Smooth muscle cell of the brain vasculature (primary cell): ENCODE measurements around the gene DDI2.
"Not testable (repeated sequence)": the region's sequence is repeated elsewhere in the genome, so short reads cannot be mapped to it uniquely, and the experiment has no call there.

Source experiments
- DNase-seq: peaks from one replicate; pipeline ENCODE4 v3.0.0-alpha.2; 2012; ENCODE audit warnings: low read depth, low spot score

The DDI2 gene

DNA sequence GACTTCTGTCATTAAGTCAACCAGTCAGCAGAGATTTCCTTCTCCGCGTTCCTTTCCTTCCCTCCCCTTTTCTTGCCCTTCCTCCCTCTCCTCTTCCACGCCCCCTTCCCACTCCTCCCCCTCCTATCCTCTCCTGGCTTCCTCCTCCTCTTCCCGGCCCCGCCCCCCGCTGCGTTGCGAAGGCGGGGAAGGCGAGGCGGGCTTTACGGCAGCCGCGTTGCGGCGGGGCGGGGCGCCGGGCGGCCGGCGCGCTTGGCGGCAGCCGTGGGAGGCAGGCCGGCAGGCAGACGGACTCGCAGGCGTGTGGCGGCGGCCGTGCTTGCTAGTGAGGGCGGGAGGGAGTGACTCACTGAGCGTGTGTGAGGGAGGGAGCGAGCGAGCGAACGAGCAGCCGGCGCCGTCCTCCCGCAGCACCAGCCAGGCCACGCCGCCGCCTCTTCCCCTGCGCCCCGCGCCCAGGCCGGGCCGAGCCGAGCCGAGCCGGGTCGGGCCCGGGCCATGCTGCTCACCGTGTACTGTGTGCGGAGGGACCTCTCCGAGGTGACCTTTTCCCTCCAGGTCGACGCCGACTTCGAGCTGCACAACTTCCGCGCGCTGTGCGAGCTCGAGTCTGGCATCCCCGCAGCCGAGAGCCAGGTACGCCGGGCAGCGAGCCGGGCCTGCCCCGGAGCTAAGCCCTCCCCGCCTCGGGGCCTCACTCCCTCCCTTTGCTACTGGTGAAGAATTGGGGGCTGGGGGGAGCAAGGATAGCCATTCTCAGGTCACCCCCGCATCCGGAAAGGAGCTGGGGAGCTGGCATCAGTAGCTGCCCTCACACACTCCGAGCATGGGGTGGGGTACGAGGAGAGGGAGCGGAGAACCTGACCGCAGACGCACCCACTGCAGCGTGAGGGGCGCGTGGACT lies at the start of gene DDI2:
TSS of gene DDI2 (plus strand) at position 286 of the 904 bp plus-strand sequence. CDS start at position 499, 213 bp downstream.
- peak; percentile 92 for DNase-seq

DNA sequence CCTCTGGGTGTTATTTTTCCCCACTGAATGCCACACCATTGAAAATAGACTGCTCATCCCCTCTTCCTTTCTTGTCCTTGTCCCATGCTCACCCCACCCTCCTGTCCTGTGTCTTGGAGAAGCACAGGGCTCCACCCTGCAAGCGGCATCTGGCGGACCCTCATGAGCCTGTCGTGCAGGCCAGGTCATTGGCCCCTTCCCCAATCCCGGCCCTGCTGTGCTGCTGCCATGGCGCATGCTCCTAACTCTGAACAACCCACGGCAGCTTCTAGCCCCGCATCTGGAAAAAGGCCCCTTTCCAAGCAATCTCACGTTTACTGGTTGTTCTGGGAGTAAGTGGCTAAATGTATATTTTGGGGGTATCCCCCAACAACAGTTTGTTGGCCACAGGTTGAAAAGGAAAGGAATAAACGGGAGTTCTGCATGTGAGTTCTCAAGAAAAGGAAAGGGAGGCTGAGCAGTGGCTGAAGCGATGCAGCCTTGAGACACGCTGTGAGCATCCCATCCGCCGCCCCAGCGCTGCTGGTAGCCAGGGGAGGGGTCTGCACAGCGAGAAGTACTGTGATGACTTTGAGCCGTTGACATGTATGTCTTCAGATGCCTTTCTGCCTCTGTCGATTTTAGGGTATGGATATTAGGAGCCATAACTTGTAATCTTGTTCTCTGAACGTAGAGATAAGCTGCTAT lies 48.7 kb upstream of the DDI2 start:
- no peak for DNase-seq

DNA sequence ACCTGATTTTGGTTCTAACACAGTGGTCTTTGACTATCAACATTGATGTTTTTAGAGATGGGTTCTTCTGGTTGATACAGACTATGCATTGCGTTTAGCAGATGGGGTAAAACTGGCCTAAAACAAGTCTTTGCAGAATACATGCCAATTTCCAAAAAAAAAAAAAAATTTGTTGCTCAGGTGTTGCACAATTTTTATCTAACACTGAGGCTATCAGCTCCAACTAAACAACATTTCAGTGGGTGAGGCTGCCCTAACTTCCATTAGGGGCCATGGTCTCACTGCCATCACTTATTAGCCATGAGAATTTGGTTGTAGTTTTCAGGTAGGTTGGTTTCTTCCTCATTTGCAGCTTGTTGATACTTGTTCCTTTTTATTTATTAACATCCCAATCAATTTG lies 46.4 kb upstream of the DDI2 start:
- no peak for DNase-seq

DNA sequence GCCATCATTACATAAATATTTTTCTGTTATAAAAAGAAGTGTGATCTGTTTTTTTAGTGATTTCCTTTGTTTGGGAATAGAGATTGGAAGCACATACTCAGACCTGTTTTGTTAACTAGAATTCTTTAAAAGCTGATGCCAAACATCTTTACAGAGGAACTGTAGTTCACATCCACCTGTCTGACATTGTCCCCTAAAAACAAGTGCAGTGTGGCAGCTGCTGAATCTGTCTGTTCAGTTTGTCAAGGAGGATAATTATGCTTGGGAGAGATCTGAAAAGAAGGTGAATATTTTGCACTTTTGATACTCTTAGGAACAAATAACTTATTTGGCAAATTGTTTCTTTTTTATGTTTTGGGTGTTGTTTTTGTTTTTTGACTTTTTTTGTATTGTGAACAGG lies 46.0 kb upstream of the DDI2 start:
- DNase-seq, result no peak

DNA sequence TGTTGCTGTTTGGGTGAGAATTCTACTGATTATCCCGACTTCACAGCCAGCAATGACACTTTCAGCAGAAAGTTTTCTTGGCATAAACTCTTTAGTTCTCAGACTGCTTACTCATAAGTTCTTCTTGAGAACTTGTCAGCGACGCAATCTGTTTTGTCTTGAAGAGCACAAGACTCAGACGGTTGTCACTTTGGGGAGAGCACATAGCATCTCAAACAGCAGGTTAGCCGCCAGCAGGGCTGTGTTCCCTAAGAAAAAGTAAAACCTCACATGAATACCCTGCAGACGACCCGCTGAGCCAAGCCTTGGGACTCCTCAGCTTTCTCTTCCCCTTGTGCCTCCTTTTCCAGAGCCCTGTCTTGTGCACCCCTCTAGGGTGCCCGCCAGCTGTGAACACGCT lies 43.8 kb upstream of the DDI2 start:
- no peak for DNase-seq

DNA sequence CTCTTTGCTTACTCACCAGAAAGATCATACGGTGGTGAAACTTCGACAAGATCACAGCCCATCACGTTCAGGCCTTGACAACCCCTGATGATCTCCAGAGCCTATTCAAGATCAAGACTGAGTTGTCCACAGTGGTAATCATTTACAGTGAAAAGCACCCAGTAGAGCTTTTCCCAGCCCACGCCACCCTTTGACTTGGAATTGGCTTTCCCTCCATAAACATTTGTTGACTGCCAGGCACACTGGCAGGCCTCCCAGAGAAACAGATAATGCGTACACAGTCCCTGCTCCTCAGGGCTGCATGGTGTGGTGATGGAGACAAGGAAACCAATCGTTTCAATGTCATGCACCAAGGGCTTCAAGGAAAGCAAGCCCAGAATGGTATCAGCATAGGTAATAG lies 42.5 kb upstream of the DDI2 start:
- DNase-seq, result no peak

DNA sequence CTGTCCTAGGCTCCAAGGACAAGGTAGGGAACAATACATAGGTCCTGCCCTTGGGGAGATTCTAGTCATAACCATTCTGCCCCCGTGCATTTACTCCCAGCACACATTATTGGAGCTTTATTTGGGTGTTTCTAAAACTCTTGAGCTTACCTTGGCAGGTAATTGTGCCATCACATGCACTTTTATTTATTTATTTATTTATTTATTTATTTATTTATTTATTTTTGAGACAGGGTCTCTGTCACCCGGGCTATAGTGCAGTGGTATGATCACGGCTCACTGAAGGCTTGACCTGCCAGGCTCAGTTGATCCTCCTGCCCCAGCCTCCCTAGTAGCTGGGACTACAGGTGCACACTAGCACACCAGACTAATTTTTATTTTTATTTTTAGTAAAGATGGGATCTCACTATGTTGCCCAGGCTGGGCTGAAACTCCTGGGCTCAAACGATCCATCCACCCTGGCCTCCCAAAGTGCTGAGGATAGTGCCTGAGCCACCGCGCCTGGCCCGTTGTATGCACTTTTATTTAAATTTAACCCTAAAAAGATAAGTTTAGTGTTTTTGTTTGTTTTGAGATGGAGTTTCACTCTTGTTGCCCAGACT lies 41.6 kb upstream of the DDI2 start:
- DNase-seq, result no peak

DNA sequence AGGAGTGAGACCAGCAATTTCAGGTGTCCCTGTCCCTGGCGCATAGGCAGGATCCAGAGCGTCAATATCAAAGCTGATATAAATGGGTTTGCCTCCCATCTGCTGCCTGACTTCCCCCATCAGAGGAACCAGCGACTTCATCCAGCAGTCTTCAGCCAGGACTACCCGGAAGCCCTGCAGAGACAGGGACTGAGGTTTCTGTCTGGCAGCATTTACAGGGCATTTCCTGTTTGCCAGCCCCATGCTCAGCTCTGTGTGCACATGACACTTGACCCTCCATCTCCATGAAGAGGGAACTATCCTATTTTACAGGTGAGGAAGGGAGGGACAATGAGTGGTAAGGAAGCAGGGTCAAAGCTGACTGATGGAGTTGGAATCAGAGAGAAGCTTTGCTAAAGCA lies 39.6 kb upstream of the DDI2 start:
- no peak for DNase-seq

DNA sequence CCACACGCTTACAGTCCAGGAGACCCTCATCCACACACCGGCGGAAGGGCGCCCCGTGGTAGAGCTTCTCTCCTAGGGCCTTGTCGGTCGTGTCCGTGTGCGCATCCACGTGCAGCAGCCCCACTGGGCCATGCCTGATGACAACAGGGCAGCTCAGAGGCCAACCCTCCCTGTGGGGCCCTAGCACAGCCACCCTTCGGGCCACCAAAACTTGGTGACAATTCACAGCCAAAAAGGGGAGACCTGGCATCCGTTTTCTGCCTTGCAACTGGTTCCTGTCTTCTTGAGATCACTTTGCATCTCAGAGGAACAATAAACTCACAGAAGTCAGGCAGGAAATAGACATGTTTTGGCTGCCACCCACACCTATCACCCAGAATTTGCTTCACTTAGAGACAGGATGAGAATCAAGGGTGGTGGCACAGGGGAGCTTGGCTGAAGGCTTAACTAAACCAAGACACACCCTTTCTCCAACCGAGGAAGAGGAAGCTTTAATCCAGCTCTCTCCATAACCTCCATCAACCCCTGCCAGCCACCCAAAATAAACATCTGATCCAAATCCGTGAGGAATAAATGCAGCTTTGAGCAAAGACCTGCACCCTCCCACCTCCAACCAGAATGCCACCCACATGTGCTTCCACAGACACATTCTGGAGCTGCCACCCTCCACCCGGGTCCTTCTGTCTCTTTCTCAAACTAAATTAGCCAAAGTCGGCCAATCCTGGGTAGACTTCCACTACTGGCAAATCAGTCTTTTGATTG lies 38.2 kb upstream of the DDI2 start:
- no peak for DNase-seq

DNA sequence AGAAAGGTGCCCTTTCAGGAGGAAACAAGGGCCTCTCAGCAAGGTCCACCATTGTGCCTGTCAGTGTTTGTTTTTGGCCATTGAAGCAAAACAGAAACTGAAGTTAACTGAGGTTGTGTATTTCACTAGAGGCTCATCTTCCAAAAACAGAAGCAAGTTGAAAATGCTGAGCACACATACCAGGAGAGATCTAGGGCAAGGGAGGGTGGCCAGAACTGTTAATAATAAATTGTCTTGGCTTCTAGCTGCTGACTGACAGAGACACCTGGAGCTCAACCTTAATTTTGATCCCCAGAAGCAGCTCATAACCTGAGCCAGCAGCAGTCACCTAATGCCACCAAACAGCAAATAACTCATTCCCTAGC lies 37.6 kb upstream of the DDI2 start:
- DNase-seq, result no peak

DNA sequence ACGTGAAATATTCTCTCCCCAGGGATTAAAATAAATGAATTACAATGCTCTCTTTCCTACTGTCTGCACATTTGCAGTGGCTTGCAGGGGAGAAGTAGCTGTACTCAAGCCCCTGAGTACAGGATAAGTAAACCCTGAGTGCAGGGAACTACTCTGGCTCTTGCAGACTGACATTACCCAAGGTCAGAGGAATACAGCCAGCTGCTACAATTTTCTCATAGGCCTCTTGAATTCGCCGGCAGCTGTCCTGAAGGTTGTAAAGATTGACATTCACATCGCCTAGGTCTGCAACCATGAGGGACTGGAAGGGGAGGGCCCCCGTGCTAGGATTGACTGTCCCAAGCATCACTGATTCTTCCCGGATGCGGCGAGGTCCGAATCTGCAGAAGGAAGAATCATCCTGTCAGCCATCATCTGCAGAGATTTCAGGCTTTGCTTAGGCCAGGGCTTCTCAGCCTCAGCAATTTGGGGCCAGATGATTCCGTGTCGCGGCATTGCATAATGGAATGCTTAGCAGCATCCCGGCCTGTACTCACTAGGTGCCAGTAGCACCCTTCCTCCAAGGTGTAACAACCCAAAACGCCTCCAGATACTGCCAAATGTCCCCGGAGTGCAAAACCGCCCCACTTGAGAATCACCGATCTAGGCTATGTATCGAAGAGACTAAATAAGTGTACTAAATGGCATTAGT lies 34.1 kb upstream of the DDI2 start:
- DNase-seq, result no peak

DNA sequence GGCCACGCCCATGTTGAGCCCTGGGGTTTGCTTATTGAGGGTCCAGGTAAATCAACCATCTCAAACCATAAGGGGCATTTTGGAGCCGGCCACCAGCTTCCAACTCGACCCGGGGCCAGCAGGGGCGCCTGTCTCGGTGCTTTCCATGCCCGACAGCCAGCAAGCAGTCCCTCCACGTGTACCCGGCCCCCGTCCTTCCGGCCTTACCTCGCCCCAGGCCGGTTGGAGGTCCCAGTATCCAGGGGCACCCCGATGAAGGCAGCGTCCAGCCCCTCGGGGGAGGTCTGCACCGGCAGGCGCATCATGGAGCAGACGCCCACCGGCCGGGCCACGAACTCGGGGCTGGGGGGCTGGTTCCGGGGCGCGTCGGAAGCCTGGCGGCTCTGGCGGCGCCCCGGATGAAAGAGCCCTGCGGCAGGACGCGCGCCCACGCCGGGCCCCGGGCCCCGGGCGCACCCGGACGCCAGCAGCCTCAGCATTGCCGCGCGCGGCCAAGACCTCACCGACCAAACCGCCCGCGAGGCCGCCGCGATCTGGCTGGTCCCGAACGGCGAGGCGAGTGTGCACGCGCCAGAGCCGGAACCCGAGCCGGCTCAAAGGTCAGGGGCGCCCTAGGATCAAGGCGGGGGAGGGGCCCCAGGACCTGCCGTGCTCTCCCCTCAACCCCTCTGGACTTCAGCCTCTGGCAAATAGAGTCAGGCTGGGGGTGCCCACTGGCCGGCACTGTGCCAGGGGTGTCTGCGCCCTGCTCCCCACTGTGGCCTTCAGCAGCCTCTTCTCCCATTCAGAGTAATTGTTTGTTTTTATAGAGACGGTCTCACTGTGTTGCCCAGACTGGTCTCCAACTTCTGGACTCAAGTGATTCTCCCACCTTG lies 32.5 kb upstream of the DDI2 start, which contains the start of gene AGMAT:
TSS of gene AGMAT (minus strand) at position 563 of the 875 bp plus-strand sequence. CDS start at position 479, 84 bp downstream.
- no peak for DNase-seq

DNA sequence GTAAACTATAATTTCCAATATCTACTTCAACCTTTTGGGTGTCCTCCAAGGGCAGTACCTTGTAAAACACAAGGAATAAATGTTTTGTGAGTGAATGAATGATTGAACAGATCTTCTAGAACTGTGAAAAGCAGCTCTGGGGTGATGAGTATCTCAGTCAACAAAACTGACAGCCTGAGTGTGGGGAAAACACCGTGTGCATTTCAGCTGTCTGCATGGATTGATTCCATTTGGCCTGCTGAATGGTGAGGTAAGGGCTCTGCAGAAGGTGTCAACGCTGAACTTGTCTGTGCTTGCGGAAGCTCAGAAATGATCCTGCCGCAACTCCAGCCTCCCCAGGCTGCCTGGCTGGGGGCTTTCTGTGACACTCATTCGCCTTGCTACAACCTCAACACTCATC lies 25.0 kb upstream of the DDI2 start:
- DNase-seq, result no peak

DNA sequence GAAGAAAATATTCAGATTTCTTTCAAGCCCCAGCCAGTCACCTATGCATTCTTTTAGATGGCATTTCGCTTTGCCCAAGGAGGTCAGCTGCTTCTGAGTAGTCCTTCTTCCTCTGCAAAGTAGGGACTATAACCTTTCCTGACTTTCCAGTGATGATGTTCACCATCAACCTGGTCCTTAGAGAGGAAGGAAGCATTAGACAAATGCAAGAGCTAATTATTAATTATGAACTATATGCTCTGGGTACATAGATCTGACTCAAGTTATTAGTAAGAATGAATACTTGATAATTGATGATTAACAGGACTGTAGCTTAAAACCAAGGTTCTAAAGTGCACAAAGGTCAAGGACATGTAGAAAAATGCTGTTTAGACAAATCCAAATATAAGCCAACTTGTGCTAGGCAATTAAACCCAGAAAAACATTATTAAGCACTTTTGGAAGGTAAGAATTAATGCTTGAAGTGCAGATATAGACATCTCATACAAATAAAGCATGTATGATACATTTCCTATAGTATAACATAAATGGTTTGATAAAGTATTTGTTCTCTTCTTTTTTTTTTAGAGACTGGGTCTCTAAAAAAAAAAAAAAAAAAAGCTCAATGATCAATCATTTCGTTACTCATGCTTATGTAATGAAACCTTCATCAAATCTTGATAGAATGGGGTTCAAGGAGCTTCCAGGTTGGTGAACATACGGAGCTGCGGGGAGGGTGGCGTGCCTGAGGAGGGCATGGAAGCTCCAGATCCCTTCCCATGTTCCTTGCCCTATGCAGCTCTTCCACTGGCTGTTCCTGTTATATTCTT lies 21.2 kb upstream of the DDI2 start:
- no peak for DNase-seq

DNA sequence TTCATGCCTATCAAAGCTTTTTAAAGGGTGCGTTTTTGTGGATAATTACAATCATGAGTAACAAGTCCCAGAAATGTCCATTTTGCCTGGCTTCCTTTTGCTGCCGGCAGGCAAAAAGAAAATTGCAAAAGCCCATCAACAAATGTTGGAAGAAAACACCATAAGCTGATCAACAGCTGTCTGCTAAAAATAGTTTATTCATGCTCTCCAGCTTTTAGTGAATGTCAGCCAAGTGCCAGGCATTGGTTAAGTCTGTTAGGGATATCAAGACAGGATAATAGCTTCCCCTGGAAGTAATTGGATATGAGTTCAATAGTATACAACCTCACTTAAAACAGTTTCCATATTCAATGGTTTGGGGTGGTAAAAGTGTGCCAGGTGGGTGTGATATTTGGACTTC lies 18.8 kb upstream of the DDI2 start:
- no peak for DNase-seq

DNA sequence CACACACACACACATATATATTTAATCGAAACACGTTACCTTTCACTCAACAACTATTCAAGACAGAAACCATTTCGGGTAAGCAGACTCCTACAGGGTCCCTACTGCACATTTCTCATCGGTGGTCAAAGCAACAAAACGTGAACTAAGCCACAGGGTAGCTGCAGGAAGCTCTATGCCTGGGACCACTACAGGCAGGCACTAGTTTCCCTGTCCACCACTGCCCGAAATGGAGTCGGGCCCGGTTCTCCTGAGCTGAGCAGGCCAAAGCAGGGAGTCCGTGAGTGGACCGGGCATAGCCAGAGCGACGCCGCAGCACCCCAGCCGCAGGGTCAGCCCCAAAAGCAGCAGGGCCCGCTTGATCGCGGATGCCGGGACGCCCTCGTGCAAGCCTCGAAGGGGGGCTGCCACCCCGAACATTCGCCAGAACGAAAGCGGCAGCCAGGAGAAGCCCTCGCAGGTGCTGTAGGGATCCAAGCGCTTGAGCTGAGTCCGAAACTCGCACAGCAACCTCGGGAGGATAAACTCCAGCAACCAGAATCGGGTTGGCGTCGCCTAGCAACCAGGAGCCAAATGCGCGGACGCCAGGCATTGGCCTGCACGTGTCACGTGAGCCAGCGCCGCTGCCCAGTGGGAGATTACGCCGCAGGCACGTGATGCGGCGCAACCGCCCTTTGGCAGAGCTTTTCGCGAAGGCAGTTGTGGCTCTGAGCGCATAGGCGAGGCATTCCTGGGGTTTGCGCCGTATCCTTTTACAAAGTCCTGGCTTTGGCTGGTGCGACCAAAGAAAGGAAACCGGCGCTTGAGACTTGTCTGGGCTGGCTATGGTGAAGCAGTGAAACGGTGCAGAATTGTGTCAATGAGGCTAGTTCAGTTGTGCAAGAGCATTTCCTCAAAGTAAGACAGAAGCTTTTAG lies 13.9 kb upstream of the DDI2 start:
- DNase-seq, result peak; percentile 89

DNA sequence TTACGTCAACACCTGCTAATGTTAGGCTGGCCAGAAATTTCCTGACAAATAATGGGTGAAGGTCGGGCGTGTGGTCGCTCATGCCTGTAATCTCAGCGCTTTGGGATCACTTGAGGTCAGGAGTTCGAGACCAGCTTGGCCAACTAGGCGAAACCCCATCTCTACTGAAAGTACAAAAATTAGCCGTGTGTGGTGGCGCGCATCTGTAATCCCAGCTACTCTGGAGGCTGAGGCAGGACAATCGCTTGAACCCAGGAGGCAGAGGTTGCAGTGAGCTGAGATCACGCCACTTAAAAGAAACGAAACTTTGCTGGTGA lies 13.3 kb upstream of the DDI2 start:
- DNase-seq, result not testable (repeated sequence)

DNA sequence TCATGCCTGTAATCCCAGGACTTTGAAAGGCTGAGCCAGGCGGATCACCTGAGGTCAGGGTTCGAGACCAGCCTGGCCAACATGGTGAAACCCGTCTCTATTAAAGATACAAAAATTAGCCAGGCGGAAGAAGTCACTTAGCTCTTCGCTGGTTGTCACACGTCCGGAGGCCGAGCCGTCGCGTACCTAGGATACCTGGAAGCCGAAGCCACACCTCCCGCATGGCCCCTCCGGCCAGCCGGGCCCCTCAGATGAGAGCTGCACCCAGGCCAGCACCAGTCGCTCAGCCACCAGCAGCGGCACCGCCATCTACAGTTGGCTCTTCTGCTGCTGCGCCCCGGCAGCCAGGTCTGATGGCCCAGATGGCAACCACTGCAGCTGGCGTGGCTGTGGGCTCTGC lies 12.9 kb upstream of the DDI2 start:
- not testable (repeated sequence) for DNase-seq
